K562 (cell line): ENCODE data around the gene NEXN. TPM values are rescaled to one million over a fixed set of nuclear protein-coding genes. Genes with fewer than 3 reads are reported as not detected.
A peak's percentile ranks its signal among the peaks of the same experiment; 100 is the strongest.

Experiments
- CBFA2T3 ChIP-seq: fragments of 450-650 bp; IDR thresholded peaks from 2 replicates; pipeline ENCODE4 v1.6.1; 2017
- E2F3 ChIP-seq: fragments of 250-450 bp; sonication (Bioruptor Pico); IDR thresholded peaks from 2 replicates; pipeline ENCODE4 v1.4.0; 2020; ENCODE audit warnings: mild to moderate bottlenecking
- ETV5 ChIP-seq: sonication (generic); formaldehyde crosslinking; IDR thresholded peaks from 2 replicates; pipeline ENCODE4 v1.4.0; 2020; ENCODE audit warnings: low read depth, mild to moderate bottlenecking, missing genetic modification reagents
- FOXJ2 ChIP-seq: fragments of 200-800 bp; sonication (Bioruptor generic); IDR thresholded peaks from 2 replicates; pipeline ENCODE4 v1.6.1; 2016; ENCODE audit warnings: missing genetic modification characterization, missing compliant biosample characterization
- HNRNPH1 ChIP-seq: fragments of 200-400 bp; formaldehyde crosslinking; optimal IDR thresholded peaks from 2 replicates; pipeline ENCODE3; 2017; ENCODE audit warnings: low read depth, mild to moderate bottlenecking, low read length, moderate library complexity
- HOXB6 ChIP-seq: fragments of 250-450 bp; sonication (Bioruptor Pico); IDR thresholded peaks from 2 replicates; pipeline ENCODE4 v1.5.1; 2022; ENCODE audit warnings: mild to moderate bottlenecking, borderline replicate concordance
- MYBL2 ChIP-seq, 2 experiments: fragments of 450-650 bp in 1 of 2; sonication (generic) in 1 of 2; formaldehyde crosslinking in 1 of 2; IDR thresholded peaks; 2 replicates each; pipeline versions ENCODE4 v1.6.1 to v1.8.1; 2017 to 2022; ENCODE audit warnings: borderline replicate concordance in 1 of 2, inconsistent platforms in 1 of 2, low read depth in 1 of 2, mild to moderate bottlenecking in 1 of 2, missing genetic modification reagents in 1 of 2, moderate library complexity in 1 of 2
- NR4A1 ChIP-seq, 2 experiments: fragments of 250-450 bp in 1 of 2; fragments of 450-650 bp in 1 of 2; sonication (Bioruptor Pico) in 1 of 2; IDR thresholded peaks; 2 replicates each; pipeline versions ENCODE4 v1.4.0 to v1.6.1; 2016 to 2020; ENCODE audit warnings: mild to moderate bottlenecking in 2 of 2, missing compliant biosample characterization in 1 of 2, missing genetic modification characterization in 1 of 2, moderate library complexity in 1 of 2
- RAD21 ChIP-seq, 2 experiments: fragments of 250-450 bp in 1 of 2; fragments of 450-650 bp in 1 of 2; sonication (Bioruptor Pico) in 1 of 2; formaldehyde crosslinking in 1 of 2; IDR thresholded peaks in 1 of 2; conservative IDR thresholded peaks in 1 of 2; 2 replicates each; pipeline versions ENCODE4 v1.4.0 to v1.8.0; 2020 to 2022; ENCODE audit warnings: mild to moderate bottlenecking in 2 of 2, moderate library complexity in 1 of 2
- TFAM ChIP-seq: fragments of 250-450 bp; sonication (Bioruptor Pico); conservative IDR thresholded peaks from 2 replicates; pipeline ENCODE4 v1.5.0; 2021; ENCODE audit warnings: mild to moderate bottlenecking, moderate library complexity
- ZNF165 ChIP-seq: fragments of 250-450 bp; sonication (Bioruptor Pico); IDR thresholded peaks from 2 replicates; pipeline ENCODE4 v1.4.0; 2020; ENCODE audit warnings: borderline replicate concordance
- ZNF764 ChIP-seq: fragments of 250-450 bp; sonication (Bioruptor Pico); IDR thresholded peaks from 2 replicates; pipeline ENCODE4 v1.4.0; 2020; ENCODE audit warnings: low read depth, mild to moderate bottlenecking, moderate library complexity
- ZNF766 ChIP-seq: fragments of 200-800 bp; sonication (Bioruptor generic); conservative IDR thresholded peaks from 2 replicates; pipeline ENCODE4 v1.6.1; 2016; ENCODE audit warnings: missing genetic modification characterization, missing compliant biosample characterization
- polyA plus RNA-seq, 8 experiments: library from polyadenylated mRNA; depleted of rRNA in 4 of 8; stranded (reverse) in 5 of 8; unstranded in 3 of 8; fragments of >200 nt; fragmentation: Nextera tagmentation in 2 of 8; fragmentation: Illumina TruSeq in 1 of 8; extraction: Ambion mirVana in 2 of 8; extraction: Trizol in 1 of 8; gene quantifications; 2 replicates each; pipeline versions ENCODE4 v1.2.1 to v1.2.3, GENCODE V29; 2011 to 2014; ENCODE audit warnings: inconsistent platforms in 1 of 8, missing spikeins in 1 of 8
- total RNA-seq, 7 experiments: library from RNA; depleted of rRNA in 6 of 7; stranded (reverse); fragments of >200 nt in 6 of 7; fragmentation: Illumina TruSeq in 2 of 7; extraction: Trizol in 2 of 7; gene quantifications; 2 replicates each; pipeline versions ENCODE4 v1.2.1 to v1.2.3, GENCODE V29; 2011 to 2021; ENCODE audit warnings: low replicate concordance in 1 of 7
- TF ChIP-seq, protein P1 (sequence below), 2 experiments: fragments of 250-450 bp in 1 of 2; fragments of 450-650 bp in 1 of 2; sonication (Bioruptor Pico) in 1 of 2; IDR thresholded peaks; 2 replicates each; pipeline versions ENCODE4 v1.6.1 to v1.8.0; 2016 to 2021; ENCODE audit warnings: mild to moderate bottlenecking in 2 of 2, moderate library complexity in 2 of 2, missing compliant biosample characterization in 1 of 2, missing genetic modification characterization in 1 of 2
- TF ChIP-seq, protein P2 (sequence below): sonication (generic); formaldehyde crosslinking; IDR thresholded peaks from 2 replicates; pipeline ENCODE4 v1.5.0; 2020; ENCODE audit warnings: missing genetic modification reagents
- TF ChIP-seq, protein P3 (sequence below), 2 experiments: IDR thresholded peaks; 2 replicates each; pipeline ENCODE4 v1.6.1; 2012; ENCODE audit warnings: improper control_type of control experiment in 2 of 2, low read depth in 2 of 2, low read length in 2 of 2, borderline replicate concordance in 1 of 2
- TF ChIP-seq, protein P4 (sequence below): sonication (generic); formaldehyde crosslinking; IDR thresholded peaks from 2 replicates; pipeline ENCODE4 v1.8.0; 2022; ENCODE audit warnings: missing genetic modification reagents, mild to moderate bottlenecking, borderline replicate concordance
- TF ChIP-seq, protein P5 (sequence below): sonication (generic); formaldehyde crosslinking; IDR thresholded peaks from 2 replicates; pipeline ENCODE4 v1.8.0; 2022; ENCODE audit warnings: mild to moderate bottlenecking, missing genetic modification reagents

NEXN gene
- total and polyA plus RNA-seq, 9 of the 15 experiments (the other 6 are each of a cell fraction or from before 2014, with no cell fraction given): 0.18 to 1.8 (median 0.76) TPM

DNA sequence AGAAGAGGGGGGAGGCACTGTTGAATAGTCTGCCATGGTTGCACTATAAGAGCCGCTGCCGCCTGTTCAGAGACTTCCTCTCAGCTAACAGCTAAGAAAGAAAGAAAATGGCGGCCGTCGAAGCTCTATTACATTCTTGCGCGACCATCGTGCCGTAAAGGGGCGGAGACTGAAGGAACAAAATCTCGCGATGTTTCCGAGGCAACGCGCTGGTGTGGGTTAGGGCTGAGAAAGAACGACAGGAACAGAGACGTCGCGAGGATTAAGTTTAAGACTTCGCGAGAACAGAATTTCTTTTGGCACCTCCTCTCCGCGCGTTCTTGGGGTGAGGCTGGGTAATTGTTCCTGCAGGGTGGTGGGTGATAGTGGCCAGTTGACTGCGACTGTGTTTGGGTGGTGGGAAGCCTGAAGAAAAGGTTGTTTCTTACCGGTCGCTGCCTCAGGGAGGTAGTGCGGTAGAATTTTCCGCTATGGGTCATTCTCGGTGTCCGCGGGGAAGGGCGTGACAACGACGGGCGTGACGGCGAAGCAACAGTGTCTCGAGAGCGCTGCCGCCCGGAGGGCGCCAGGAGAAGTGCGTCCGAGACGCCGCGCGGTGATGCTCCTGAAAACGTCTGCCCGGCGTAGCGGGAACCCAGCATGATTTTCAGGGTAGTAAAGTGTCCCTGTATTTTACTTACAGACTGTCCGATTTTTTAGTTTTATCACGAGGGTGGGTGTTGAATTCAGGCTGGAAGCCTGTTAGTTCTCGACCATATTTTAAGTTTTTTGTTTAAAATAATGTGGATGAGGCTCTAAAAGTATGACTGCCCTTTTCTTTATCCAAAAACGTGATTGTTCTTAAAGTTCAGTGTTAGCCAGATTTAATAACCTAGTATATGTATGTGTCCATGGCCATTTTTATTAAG lies 90.8 kb downstream of the NEXN start, which contains the start of gene FUBP1 (continued):
- TF ChIP-seq, protein P1, sequence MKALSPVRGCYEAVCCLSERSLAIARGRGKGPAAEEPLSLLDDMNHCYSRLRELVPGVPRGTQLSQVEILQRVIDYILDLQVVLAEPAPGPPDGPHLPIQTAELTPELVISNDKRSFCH (CRISPR knock-in tag; IDR thresholded peaks at IDR 0.05): no peak
- TF ChIP-seq, protein P1 (tag; IDR thresholded peaks at IDR 0.05): no peak
- peak; percentile 62 for TF ChIP-seq ZNF766 (CRISPR knock-in tag)
- no peak for TF ChIP-seq HOXB6 (CRISPR knock-in tag)
- TF ChIP-seq, protein P2, sequence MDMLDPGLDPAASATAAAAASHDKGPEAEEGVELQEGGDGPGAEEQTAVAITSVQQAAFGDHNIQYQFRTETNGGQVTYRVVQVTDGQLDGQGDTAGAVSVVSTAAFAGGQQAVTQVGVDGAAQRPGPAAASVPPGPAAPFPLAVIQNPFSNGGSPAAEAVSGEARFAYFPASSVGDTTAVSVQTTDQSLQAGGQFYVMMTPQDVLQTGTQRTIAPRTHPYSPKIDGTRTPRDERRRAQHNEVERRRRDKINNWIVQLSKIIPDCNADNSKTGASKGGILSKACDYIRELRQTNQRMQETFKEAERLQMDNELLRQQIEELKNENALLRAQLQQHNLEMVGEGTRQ (CRISPR knock-in tag): no peak
- TF ChIP-seq, protein P3, sequence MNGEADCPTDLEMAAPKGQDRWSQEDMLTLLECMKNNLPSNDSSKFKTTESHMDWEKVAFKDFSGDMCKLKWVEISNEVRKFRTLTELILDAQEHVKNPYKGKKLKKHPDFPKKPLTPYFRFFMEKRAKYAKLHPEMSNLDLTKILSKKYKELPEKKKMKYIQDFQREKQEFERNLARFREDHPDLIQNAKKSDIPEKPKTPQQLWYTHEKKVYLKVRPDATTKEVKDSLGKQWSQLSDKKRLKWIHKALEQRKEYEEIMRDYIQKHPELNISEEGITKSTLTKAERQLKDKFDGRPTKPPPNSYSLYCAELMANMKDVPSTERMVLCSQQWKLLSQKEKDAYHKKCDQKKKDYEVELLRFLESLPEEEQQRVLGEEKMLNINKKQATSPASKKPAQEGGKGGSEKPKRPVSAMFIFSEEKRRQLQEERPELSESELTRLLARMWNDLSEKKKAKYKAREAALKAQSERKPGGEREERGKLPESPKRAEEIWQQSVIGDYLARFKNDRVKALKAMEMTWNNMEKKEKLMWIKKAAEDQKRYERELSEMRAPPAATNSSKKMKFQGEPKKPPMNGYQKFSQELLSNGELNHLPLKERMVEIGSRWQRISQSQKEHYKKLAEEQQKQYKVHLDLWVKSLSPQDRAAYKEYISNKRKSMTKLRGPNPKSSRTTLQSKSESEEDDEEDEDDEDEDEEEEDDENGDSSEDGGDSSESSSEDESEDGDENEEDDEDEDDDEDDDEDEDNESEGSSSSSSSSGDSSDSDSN (IDR thresholded peaks at IDR 0.05; ENCODE audit: borderline replicate concordance in 1 of 2, low read depth in 2 of 2, low read length in 2 of 2): peak in 1 of 2 experiments; percentile 82; a peak in 2 of 4 replicates
- no peak for TF ChIP-seq FOXJ2 (tag)
- no peak for TF ChIP-seq ETV5 (CRISPR knock-in tag)
- TF ChIP-seq, protein P4, sequence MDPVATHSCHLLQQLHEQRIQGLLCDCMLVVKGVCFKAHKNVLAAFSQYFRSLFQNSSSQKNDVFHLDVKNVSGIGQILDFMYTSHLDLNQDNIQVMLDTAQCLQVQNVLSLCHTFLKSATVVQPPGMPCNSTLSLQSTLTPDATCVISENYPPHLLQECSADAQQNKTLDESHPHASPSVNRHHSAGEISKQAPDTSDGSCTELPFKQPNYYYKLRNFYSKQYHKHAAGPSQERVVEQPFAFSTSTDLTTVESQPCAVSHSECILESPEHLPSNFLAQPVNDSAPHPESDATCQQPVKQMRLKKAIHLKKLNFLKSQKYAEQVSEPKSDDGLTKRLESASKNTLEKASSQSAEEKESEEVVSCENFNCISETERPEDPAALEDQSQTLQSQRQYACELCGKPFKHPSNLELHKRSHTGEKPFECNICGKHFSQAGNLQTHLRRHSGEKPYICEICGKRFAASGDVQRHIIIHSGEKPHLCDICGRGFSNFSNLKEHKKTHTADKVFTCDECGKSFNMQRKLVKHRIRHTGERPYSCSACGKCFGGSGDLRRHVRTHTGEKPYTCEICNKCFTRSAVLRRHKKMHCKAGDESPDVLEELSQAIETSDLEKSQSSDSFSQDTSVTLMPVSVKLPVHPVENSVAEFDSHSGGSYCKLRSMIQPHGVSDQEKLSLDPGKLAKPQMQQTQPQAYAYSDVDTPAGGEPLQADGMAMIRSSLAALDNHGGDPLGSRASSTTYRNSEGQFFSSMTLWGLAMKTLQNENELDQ (CRISPR knock-in tag): no peak
- TF ChIP-seq TFAM (CRISPR knock-in tag): no peak
- TF ChIP-seq, protein P5, sequence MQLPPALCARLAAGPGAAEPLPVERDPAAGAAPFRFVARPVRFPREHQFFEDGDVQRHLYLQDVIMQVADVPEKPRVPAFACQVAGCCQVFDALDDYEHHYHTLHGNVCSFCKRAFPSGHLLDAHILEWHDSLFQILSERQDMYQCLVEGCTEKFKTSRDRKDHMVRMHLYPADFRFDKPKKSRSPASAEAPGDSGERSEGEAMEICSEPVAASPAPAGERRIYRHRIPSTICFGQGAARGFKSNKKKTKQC (CRISPR knock-in tag): no peak
- no peak for TF ChIP-seq ZNF165
- no peak for TF ChIP-seq MYBL2 (IDR thresholded peaks at IDR 0.05; ENCODE audit: low read depth)
- TF ChIP-seq MYBL2 (CRISPR knock-in tag; IDR thresholded peaks at IDR 0.05; ENCODE audit: borderline replicate concordance): no peak
- TF ChIP-seq HNRNPH1: no peak
- no peak for TF ChIP-seq CBFA2T3
- TF ChIP-seq NR4A1 (CRISPR knock-in tag; IDR thresholded peaks at IDR 0.05): no peak
- no peak for TF ChIP-seq NR4A1 (tag; IDR thresholded peaks at IDR 0.05)
- TF ChIP-seq RAD21 (CRISPR knock-in tag; conservative IDR thresholded peaks at IDR 0.05 in 1 of 2, IDR thresholded peaks at IDR 0.05 in 1 of 2): peak; percentile 29 to 38; a peak in 3 of 4 replicates
- TF ChIP-seq E2F3 (CRISPR knock-in tag): no peak
- TF ChIP-seq ZNF764: no peak
